ENCODE measurements around the gene MAPK8. TPM values are rescaled to one million over a fixed set of nuclear protein-coding genes. Genes with fewer than 3 reads are reported as not detected.

The MAPK8 gene
- total and polyA plus RNA-seq, 9 of the 15 experiments (the other 6 are each of a cell fraction or from before 2014, with no cell fraction given), result 6.4 to 159 (median 71.0) TPM

DNA sequence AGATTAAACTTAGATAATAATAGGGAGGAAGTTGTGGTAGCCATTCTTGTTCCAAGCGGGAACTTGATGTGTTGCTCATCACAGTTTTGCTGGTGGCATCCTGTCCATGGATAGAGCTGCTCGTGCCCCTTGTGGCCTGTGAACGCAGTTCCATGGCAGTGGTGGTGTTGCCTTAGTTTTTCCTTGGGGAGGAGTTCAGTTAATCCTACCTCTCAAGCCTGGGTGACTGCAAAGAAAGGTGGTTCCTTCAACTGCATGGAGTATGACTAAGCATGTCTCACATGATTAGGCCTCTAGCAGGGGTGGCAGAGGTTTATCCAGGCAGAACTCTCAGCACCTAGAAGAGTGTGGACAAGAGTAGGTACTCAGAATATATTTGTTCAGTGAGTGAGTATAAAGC, 99.7 kb downstream of the MAPK8 start (continued):
- no peak for TF ChIP-seq CCNT2 (IDR thresholded peaks at IDR 0.05; ENCODE audit: borderline replicate concordance, extremely low read depth, insufficient read length, low read depth, low read length)
- TF ChIP-seq, protein P1, sequence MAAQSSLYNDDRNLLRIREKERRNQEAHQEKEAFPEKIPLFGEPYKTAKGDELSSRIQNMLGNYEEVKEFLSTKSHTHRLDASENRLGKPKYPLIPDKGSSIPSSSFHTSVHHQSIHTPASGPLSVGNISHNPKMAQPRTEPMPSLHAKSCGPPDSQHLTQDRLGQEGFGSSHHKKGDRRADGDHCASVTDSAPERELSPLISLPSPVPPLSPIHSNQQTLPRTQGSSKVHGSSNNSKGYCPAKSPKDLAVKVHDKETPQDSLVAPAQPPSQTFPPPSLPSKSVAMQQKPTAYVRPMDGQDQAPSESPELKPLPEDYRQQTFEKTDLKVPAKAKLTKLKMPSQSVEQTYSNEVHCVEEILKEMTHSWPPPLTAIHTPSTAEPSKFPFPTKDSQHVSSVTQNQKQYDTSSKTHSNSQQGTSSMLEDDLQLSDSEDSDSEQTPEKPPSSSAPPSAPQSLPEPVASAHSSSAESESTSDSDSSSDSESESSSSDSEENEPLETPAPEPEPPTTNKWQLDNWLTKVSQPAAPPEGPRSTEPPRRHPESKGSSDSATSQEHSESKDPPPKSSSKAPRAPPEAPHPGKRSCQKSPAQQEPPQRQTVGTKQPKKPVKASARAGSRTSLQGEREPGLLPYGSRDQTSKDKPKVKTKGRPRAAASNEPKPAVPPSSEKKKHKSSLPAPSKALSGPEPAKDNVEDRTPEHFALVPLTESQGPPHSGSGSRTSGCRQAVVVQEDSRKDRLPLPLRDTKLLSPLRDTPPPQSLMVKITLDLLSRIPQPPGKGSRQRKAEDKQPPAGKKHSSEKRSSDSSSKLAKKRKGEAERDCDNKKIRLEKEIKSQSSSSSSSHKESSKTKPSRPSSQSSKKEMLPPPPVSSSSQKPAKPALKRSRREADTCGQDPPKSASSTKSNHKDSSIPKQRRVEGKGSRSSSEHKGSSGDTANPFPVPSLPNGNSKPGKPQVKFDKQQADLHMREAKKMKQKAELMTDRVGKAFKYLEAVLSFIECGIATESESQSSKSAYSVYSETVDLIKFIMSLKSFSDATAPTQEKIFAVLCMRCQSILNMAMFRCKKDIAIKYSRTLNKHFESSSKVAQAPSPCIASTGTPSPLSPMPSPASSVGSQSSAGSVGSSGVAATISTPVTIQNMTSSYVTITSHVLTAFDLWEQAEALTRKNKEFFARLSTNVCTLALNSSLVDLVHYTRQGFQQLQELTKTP (IDR thresholded peaks at IDR 0.05; ENCODE audit: low read depth in 1 of 2, partially characterized antibody in 2 of 2), result no peak
- peak; percentile 23 to 57 for TF ChIP-seq KDM1A (IDR thresholded peaks at IDR 0.05)
- TF ChIP-seq, protein P2, sequence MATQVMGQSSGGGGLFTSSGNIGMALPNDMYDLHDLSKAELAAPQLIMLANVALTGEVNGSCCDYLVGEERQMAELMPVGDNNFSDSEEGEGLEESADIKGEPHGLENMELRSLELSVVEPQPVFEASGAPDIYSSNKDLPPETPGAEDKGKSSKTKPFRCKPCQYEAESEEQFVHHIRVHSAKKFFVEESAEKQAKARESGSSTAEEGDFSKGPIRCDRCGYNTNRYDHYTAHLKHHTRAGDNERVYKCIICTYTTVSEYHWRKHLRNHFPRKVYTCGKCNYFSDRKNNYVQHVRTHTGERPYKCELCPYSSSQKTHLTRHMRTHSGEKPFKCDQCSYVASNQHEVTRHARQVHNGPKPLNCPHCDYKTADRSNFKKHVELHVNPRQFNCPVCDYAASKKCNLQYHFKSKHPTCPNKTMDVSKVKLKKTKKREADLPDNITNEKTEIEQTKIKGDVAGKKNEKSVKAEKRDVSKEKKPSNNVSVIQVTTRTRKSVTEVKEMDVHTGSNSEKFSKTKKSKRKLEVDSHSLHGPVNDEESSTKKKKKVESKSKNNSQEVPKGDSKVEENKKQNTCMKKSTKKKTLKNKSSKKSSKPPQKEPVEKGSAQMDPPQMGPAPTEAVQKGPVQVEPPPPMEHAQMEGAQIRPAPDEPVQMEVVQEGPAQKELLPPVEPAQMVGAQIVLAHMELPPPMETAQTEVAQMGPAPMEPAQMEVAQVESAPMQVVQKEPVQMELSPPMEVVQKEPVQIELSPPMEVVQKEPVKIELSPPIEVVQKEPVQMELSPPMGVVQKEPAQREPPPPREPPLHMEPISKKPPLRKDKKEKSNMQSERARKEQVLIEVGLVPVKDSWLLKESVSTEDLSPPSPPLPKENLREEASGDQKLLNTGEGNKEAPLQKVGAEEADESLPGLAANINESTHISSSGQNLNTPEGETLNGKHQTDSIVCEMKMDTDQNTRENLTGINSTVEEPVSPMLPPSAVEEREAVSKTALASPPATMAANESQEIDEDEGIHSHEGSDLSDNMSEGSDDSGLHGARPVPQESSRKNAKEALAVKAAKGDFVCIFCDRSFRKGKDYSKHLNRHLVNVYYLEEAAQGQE (IDR thresholded peaks at IDR 0.05; ENCODE audit: borderline replicate concordance), result no peak
- TF ChIP-seq, protein P2 (CRISPR knock-in tag; IDR thresholded peaks at IDR 0.05; ENCODE audit: low read depth), result no peak
- peak; percentile 94 for TF ChIP-seq DMBX1 (CRISPR knock-in tag; IDR thresholded peaks at IDR 0.05; ENCODE audit: borderline replicate concordance)
- TF ChIP-seq, protein P3, sequence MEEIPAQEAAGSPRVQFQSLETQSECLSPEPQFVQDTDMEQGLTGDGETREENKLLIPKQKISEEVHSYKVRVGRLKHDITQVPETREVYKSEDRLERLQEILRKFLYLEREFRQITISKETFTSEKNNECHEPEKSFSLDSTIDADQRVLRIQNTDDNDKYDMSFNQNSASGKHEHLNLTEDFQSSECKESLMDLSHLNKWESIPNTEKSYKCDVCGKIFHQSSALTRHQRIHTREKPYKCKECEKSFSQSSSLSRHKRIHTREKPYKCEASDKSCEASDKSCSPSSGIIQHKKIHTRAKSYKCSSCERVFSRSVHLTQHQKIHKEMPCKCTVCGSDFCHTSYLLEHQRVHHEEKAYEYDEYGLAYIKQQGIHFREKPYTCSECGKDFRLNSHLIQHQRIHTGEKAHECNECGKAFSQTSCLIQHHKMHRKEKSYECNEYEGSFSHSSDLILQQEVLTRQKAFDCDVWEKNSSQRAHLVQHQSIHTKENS (CRISPR knock-in tag; IDR thresholded peaks at IDR 0.05), result no peak
- 0 out of 2 replicates have a peak, but pooled peaks have one; percentile 40 for TF ChIP-seq ADNP (tag; IDR thresholded peaks at IDR 0.05)
- peak; percentile 78 for TF ChIP-seq SMARCB1 (IDR thresholded peaks at IDR 0.05; ENCODE audit: insufficient read length, low read depth)
- 0 out of 2 replicates have a peak, but pooled peaks have one; percentile 14 for TF ChIP-seq GABPB1 (CRISPR knock-in tag; IDR thresholded peaks at IDR 0.05)
- no peak for TF ChIP-seq POLR2AphosphoS5 (IDR thresholded peaks at IDR 0.05; ENCODE audit: control insufficient read depth, insufficient read depth, low read depth, low read length)
- no peak for TF ChIP-seq KAT2B (IDR thresholded peaks at IDR 0.05; ENCODE audit: low read depth, low read length)
- TF ChIP-seq MAFF (IDR thresholded peaks at IDR 0.05; ENCODE audit: low read length), result peak; percentile 77

Data from K562 (cell line).